Glomerular endothelial cell (primary cell): Measurements from ENCODE around the gene PFKP. TPM values are rescaled to one million over a fixed set of nuclear protein-coding genes. Genes with fewer than 3 reads are reported as not detected.
"Not testable (repeated sequence)": the region's sequence is repeated elsewhere in the genome, so short reads cannot be mapped to it uniquely, and the experiment has no call there.

Experiments used
- DNase-seq: peaks from one replicate; pipeline ENCODE4 v3.0.0-alpha.2; 2011; ENCODE audit warnings: low read depth, low spot score; ENCODE audit errors: extremely low read depth
- total RNA-seq: library from RNA; depleted of rRNA; stranded (reverse); fragments of >200 nt; gene quantifications from 2 replicates; pipeline ENCODE4 v1.2.3, GENCODE V29; 2015

The PFKP gene
- total RNA-seq, 1 donor from 2014 or later = 273 TPM

DNA sequence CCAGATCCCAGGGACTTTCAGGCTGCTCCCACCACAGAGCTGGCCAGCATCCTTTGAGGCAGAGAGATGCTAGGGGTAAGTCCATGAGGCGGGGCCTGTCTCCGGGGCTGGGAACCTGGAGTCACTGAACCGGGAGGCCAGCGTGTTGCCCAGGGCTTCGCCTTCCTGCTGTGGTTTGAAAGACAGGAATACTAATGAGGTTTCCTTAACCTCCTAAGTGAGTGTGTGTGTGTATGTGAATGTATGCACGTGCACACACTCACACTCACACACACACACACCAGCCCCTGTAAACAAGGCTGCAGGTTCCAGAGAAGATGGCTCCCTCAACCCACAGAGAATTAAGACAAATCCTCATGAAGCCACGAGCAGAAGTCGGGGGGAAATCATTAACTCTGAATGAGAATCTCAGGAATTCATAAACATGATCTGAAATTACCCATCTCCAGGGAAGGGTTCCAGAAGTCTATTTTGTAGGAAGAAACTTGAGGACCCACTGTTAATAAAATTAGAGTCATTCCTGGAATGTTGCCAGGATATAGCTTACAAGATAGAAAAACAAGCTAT lies 20.3 kb upstream of the PFKP start:
- DNase-seq = no peak

DNA sequence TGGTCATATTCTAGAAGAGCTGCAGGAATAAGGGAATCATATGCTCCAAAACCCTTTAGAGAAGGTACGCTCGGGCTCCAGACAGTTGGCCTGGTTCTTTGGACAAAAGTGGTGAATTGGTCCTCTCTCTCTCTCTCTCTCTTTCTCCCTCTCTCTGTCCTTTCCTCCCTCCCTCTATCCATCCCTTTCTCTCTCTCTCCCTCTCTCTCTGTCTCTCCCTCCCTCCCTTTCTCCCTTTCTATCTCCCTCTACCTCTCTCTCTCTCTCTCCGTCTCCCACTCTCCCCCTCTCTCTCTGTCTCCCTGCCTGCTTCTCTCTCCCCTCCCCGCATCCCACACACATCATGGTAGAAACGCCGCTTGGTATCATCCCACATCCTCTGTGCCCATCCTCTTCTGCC lies 19.8 kb upstream of the PFKP start:
- DNase-seq = no peak

DNA sequence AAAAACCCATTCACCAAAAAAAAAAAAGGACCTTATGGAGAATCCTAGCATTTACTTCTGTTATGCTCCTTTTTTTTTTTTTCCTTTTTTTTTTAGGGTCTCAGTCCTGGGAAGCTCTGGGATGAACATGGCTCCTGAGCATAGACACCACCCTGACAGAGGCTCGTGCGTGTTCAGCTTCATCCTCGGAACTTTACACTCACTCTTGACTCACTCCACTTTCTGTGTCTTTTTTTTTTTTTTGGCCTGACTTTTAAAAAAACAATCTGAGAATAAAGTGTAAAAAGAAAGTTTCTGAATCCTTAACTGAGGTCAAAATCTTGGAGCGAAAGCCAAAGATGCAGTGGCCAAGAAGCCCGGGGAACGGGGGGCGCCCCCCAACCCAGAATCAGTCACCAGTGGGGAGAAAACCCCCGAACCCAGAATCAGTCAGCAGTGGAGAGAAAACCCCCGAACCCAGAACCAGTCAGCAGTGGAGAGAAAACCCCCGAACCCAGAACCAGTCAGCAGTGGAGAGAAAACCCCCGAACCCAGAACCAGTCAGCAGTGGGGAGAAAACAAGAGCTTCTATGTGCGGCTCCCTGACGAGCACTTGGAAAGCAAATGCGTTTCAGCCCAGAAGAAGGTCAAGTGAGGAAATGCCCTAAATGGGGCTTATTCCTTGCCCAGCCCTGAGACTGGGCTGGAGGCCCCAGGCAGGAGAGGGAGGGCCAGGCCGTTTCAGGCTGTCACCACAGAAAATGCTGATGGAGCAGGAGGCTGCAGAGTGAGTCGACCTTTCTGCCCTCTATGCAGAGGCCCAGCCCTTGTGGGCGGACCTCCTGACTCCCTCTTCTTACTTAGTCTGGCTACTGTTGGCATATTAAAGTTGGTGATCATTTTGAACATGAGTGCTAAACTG lies 19.0 kb upstream of the PFKP start:
- DNase-seq = no peak

DNA sequence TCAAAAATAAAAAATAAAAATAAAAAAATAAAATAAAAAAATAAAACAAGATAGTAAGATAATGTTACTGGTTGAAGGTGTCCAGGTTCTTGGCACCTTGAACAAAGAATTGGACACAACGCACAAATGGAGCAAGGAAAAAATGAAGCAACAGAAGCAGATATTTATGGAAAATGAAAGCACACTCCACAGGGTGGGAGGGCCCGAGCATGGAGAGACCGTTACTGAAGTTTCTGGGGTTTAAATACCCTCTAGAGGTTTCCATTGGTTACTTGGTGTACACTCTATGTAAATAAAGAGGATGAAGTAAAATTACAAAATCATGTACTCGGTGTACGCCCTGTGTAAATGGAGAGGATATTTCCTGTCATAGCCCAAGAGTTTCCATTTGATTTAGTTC lies 15.7 kb upstream of the PFKP start:
- no peak for DNase-seq

DNA sequence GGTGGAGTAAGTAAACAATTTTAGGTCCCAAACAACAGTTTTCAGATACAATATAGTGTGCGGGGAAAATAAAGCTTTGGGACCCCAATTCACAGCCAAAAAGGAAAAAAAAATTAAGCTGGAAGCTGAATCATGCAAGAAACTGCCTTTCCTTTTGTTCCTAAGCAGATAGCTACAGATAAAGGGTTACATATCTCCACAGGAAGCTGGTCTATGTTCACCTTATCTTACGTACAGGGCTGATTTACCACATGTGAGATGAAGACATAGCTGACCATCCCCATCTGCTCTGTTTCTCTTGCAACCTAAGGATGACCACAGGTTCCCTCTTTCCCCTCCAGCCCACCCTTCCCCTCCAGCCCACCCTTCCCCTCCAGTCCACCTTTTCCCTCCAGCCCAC lies 14.2 kb upstream of the PFKP start:
- no peak for DNase-seq

DNA sequence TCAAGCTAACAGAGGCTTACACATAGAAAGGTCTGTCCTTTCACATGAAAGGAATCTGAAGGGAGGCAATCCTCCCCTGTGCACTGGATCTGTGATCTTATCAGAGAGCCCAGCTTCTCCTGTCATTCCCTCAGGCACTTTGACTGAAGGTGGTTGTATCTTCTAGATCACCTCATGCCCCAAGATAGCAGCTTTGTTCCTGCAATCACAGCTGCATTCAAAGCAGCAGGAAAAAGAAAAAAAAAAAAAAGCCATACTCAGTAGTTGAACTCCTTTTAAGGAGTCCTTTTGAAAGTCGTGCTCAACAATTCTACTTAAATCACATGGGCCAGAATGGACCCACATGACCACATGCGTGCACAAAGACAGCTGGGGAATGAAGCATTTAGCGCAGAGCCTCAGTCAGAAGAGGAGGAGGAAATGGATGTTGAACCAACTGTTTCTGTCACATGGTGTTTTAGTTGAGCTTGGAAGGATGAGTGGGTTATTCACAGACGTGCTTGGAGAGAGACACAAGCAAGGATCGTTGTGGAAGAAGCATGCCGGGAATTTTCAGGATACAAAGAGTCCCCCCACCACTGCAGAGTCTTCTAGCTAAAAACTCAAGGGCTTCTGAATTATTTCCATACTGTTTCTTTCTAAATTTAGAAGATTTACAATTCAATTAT lies 13.0 kb upstream of the PFKP start:
- DNase-seq = no peak

DNA sequence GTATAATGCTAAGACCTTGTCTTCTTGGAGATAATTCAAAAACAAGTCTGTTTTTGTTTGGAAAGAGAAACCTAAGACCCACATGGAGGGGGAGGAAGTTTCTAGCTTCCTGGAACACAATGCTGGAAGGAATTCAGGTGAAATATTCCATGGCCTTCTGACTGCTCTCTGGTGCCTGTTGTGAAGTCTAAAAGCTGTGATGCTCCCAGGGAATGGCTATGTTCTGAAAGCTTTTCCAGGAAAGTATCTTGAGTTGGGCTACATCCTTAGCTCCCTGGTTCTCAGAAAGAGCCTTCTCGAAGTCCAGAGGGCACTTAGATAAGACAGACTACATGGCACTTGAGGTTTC lies 12.5 kb upstream of the PFKP start:
- DNase-seq = no peak

DNA sequence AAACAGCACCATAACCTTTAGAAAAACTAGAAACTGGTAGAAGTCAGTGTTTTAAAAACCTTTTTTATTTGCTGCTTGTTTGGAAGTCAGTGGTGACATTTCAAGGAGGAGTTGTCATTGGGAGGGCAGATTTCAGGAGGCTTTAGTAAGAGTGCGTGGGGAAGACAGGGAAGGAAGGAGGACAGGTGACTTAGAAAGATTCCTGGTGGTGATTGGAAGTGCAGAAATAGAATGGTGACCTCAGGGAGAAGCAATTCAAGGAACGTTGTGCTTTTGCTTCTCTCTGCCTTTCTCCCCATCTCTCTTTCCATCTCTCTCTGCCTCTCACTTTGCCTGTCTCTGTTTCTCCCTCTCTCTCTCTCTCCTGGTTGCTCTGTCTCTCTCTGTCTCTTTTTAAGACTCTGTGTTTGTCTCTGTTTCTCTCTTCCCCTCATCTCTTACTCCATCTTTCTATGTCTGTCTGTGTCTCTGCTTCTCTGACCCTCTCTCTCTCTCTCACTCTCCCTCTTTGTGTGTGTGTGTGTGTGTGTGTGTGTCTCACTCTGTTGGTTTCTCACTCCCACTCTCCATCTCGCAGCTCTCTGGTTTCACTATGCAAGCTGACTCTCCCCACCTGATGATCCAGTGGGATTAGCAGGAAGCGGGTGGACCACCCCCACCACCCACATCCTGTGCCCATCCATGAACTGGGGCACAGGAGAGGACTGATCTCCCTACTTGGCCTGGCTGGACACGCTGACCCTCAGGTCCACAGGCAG lies 10.9 kb upstream of the PFKP start:
- no peak for DNase-seq

DNA sequence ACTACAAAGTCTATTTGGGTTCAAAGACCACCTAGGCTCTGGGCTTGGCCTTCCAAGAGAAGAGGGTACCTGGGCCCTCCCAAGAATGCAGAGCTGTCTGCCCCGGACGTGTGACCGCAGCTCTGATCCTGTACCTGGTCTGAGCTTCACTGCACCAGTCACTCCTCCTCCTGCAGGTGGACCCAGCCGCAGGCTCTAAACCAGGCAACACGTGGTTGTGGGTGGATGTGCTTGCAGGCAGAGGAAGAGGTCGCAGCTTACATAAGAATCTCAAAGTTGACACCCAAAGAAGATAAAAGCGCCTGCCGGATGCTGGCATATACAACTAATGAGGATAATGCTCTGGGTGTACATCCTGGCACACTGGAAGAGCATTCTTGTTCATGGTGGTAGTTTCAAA lies 9.4 kb upstream of the PFKP start:
- DNase-seq = no peak

DNA sequence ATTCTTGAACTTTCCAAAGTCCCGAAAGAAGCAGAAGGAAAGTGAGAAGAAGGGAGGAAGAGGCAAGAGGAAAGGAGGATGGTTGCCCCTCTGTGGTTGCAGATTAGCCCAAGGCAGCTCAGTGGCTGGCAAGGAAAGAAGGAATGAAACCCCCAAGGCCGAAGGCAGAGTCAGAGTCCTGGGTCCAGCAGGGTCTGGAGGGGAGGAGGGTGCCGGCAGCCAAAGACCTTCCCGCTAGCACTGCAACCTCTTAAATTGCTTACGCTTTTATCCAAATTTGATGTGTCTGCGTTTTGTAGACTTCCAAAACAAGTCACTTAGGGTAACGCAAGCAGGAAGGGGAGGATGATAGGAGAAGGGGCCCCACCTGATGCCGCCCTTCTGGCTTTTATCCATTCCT lies 7.4 kb upstream of the PFKP start:
- DNase-seq = no peak

DNA sequence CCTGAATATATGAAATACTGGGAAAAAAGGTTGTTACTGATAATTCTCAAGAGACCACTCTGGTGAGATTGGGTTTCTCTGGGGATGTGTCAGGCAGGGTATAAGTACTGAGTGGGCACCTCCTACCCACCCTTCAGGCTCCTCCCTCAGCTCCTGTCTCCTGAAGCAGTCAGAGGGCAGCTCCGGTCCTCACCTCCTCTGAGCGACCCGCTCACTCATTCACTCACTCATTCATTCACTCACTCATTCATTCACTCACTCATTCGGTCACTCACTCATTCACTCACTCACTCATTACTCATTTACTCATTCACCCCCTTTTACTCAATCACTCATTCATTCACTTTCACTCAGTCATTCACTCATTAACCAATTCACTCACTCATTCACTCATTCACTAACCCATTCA lies 6.9 kb upstream of the PFKP start:
- DNase-seq = no peak

DNA sequence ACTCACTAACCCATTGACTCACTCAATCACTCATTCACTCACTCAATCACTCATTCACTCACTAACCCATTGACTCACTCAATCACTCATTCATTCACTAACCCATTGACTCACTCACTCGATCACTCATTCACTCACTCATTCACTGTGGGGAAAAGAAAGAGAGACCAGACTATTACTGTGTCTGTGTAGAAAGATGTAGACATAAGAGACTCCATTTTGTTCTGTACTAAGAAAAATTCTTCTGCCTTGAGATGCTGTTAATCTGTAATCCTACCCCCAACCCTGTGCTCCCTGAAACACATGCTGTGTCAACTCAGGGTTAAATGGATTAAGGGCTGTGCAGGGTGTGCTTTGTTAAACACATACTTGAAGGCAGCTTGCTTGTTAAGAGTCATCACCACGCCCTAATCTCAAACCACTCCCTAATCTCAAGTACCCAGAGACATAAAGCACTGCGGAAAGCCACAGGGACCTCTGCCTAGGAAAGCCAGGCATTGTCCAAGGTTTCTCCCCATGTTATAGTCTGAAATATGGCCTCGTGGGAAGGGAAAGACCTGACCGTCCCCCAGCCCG lies 5.9 kb upstream of the PFKP start:
- DNase-seq = not testable (repeated sequence)

DNA sequence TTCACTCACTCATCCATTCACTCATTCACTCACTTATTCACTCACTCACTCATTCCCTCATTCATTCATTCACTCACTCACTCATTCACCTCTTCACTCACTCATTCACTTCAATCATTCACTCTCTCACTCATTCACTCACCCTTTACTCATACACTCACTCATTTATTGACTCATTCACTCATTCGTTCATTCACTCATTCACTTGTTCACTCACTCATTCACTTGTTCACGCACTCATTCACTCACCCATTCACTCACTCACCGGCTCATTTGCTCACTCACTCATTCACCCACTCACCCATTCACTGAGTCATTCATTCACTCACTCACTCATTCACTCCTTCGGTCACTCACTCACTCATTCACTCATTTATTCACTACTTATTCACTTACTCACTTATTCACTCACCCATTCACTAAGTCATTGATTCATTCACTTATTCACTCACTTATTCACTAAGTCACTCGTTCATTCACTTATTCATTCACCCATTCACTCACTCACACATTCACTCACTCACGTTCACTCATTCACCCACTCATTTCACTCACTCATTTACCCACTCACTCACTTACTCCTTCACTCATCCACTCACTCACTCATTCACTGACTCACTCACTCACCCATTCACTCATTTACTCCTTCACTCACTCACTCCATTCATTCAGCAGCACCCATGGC lies 4.7 kb upstream of the PFKP start:
- DNase-seq = no peak

DNA sequence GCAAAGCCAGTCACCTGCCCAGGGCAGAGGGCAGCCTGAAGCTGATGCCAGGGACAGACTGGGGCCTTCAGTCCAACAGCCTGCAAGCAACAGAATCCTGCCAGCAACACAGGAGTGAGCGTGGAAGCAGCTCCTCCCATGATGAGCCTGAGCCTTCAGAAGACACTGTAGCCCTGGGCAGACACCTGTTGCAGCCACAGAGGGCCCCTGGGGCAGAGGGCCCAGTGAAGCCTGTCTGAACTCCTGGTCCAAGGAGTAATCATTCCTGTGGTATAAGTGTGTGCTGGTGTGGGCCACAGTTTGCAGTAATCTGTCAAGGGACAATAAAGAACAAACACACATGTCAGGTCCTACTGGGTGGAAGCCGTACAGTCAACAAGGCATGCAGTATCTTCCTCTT lies 2.9 kb upstream of the PFKP start:
- no peak for DNase-seq

DNA sequence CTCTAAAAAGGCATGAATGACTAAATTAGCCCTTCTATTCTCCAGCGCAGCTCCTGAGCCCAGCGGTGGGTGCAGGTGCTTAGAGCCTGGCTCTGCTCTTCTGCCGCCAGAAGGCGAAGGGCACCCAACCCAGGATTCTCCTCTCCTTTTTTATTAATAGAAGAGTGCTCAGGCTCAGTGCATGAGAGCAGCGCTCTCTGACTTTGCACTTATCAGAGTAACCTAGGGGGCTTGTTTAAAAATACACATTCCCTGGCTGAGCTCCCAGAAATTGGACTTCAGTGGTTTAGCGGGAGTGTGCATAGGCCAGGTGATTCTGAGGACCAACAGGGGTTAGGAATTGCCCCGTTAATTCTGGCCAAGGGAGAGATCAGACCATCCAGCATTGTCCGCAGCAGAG lies 1.7 kb upstream of the PFKP start:
- no peak for DNase-seq

DNA sequence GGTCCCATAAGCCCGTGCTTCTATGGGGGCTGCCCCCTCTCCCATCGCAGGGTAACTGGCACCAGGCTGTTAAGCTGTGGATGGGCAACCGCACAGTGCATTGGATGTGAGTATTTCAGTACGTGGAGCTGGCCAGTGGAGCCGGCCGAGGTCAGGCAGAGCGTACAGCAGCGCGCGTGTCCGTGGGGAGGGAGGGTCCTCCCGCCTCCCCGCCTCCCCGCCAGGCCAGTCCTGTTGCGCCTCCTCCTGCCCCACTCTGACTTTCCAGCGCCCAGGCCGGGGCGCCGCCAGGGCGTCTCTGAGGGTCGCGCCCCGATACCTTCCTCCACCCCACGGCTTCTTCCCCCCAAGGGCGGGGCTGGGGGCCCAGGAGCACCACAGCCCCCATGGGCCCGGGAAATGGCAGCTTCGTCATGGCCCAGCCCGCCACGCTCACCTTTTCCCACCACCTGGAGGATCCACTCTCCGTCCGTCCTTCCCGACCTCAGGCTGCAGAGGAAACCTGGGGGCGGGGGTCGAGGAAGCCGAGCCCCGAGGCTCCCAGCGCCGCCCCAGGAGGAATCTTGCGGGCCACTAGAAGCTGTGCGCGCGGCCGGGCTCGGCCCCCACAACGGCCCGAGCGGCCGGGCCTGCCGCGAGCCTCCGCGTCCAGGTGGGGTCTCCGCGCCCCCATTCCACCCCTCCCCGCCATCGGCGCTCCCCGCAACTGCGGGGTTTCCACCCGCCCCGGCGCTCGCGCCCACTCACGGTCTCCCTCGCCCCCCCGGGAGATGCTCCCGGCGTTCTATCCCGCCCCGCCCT lies 831 bp upstream of the PFKP start:
- no peak for DNase-seq

DNA sequence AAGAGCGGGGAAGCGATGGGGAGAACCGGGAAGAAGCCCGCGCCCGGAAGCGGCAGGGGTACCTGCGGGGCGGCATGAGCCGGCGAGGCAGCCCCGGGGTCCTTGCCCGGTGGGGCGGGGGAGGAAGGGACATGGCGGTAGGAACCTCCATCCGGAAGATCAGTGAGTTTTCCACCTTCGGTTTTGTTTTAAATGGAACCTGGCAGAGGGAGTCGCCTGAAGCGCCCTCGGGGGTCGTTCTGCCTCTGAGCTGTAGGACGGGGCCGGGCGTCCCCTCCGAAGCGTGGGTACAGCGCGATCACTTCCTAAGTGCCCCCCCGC lies 471 bp downstream of the PFKP start:
- no peak for DNase-seq

DNA sequence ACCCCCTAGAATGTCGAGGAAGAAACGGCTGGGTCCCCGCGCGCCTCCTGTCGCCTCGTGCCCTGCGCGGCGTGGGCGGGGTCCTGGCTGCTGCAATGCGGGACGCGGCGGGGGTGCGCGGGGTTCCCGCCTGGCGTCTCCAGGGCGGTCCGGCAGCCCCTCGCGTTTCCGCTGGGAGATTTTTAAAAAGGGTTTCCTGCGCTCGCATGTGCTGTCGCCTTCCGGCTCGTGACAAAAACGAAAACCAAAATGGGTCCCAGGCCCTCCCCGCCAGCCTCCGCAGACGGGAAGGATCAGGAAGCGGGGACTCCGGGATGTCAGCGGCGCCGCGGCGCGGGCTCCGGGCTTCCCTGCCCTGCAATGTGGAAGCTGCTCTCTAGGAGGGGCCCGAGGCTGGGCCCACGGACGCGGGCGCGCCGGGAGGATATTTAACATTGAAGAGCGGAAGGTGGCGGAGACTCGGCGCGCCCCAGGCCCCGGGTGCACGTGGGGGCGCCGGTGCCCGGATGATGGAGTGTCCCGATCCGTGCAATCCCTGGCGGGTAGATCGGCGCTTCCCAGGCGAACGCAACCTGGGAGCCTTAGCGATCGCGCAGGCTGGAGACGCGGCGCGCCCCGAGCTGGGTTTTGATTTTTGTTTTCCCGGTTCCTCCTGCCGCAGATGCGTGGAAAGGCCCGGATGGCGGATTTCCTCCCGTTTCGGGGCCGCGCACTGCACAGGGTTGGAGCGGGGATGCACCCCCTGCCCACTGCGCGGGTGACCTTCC lies 1.0 kb downstream of the PFKP start:
- DNase-seq = no peak
